ENCODE data around the gene HDAC9. TPM values are rescaled to one million over a fixed set of nuclear protein-coding genes. Genes with fewer than 3 reads are reported as not detected.

The HDAC9 gene
- total RNA-seq, 1 experiment from 2014 or later: 11.3 TPM

- peaks cover 17% of the 10 kb centered on the region for H3K4me1 Mint-ChIP-seq (ENCODE audit: insufficient read depth, unreplicated experiment)
- TF ChIP-seq, protein P1, sequence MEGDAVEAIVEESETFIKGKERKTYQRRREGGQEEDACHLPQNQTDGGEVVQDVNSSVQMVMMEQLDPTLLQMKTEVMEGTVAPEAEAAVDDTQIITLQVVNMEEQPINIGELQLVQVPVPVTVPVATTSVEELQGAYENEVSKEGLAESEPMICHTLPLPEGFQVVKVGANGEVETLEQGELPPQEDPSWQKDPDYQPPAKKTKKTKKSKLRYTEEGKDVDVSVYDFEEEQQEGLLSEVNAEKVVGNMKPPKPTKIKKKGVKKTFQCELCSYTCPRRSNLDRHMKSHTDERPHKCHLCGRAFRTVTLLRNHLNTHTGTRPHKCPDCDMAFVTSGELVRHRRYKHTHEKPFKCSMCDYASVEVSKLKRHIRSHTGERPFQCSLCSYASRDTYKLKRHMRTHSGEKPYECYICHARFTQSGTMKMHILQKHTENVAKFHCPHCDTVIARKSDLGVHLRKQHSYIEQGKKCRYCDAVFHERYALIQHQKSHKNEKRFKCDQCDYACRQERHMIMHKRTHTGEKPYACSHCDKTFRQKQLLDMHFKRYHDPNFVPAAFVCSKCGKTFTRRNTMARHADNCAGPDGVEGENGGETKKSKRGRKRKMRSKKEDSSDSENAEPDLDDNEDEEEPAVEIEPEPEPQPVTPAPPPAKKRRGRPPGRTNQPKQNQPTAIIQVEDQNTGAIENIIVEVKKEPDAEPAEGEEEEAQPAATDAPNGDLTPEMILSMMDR (IDR thresholded peaks at IDR 0.05; ENCODE audit: unreplicated experiment): no peak
- ChIA-PET POLR2A (interaction anchor here (0.5 kb wide), 1 partner anchor 561 kb away, joined by 3 read pairs; no protein-coding TSS in a partner anchor), CTCF (interaction anchor here (0.6 to 1.4 kb wide), 4 partner anchors 9 to 203 kb away, joined by 3 to 4 read pairs (median 3); no protein-coding TSS in a partner anchor)
- no peaks in the 10 kb centered on the region for H3K27me3 Mint-ChIP-seq (ENCODE audit: insufficient read depth, unreplicated experiment)
- peaks cover 6% of the 10 kb centered on the region for H3K36me3 Mint-ChIP-seq (ENCODE audit: insufficient read depth, unreplicated experiment)
- H3K27ac Mint-ChIP-seq (ENCODE audit: low read depth, unreplicated experiment): no peak overlapping the region
- no peaks in the 10 kb centered on the region for H3K9me3 Mint-ChIP-seq (ENCODE audit: unreplicated experiment)
- DNase-seq (ENCODE audit: unreplicated experiment): no peak
- intact Hi-C loops (cut with micrococcal nuclease): no loop called here
- no peak overlapping the region for H3K4me3 Mint-ChIP-seq (ENCODE audit: unreplicated experiment)
- no TSS peak for BruUV-seq (replicated peaks)
These were observed 64.2 kb downstream of the HDAC9 start for GRCh38 chr7:18559756-18560155.

DNA sequence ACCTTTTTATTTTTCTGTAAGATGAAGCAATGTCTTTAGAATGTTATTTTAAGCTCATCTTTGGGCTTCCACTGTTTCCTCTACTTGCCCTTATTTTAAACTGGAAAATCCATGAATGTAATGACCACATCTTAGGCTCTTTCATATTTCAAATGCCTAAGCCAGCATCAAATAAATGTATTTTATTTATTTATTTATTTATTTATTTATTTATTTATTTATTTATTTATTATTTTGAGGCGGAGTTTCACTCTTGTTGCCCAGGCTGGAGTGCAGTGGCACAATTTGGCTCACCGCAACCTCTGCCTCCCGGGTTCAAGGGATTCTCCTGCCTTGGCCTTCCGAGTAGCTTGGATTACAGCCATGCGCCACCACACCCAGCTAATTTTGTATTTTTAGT is 69.2 kb downstream of the HDAC9 start:
- no TSS peak for BruUV-seq (replicated peaks)
- Mint-ChIP-seq H3K9me3 (ENCODE audit: unreplicated experiment) (no peaks in the 10 kb centered on the region), H3K4me3 (ENCODE audit: unreplicated experiment) (no peak overlapping the region), H3K27ac (ENCODE audit: low read depth, unreplicated experiment) (no peak overlapping the region), H3K4me1 (ENCODE audit: insufficient read depth, unreplicated experiment) (no peaks in the 10 kb centered on the region), H3K27me3 (ENCODE audit: insufficient read depth, unreplicated experiment) (no peaks in the 10 kb centered on the region), H3K36me3 (ENCODE audit: insufficient read depth, unreplicated experiment) (peaks cover 6% of the 10 kb centered on the region)
- DNase-seq (ENCODE audit: unreplicated experiment): no peak
- TF ChIP-seq, protein P1 (IDR thresholded peaks at IDR 0.05; ENCODE audit: unreplicated experiment): no peak
- intact Hi-C loops (cut with micrococcal nuclease): no loop called here
- ChIA-PET CTCF (interaction anchor here (0.6 to 14.8 kb wide), 5 partner anchors 208 to 1137 kb away, joined by 3 to 291 read pairs (median 4); no protein-coding TSS in a partner anchor), POLR2A (interaction anchor here (0.6 to 0.7 kb wide), 3 partner anchors 32 to 631 kb away, joined by 3 to 4 read pairs (median 4); no protein-coding TSS in a partner anchor)

GRCh38 chr7:18565337-18565736 is 69.8 kb downstream of the HDAC9 start:
- Mint-ChIP-seq H3K27me3 (ENCODE audit: insufficient read depth, unreplicated experiment) (no peaks in the 10 kb centered on the region), H3K4me3 (ENCODE audit: unreplicated experiment) (no peak overlapping the region), H3K4me1 (ENCODE audit: insufficient read depth, unreplicated experiment) (no peaks in the 10 kb centered on the region), H3K27ac (ENCODE audit: low read depth, unreplicated experiment) (no peak overlapping the region), H3K36me3 (ENCODE audit: insufficient read depth, unreplicated experiment) (peaks cover 6% of the 10 kb centered on the region), H3K9me3 (ENCODE audit: unreplicated experiment) (no peaks in the 10 kb centered on the region)
- intact Hi-C loops (cut with micrococcal nuclease): no loop called here
- no peak for DNase-seq (ENCODE audit: unreplicated experiment)
- CTCF ChIA-PET: interaction anchor here (1.1 to 14.8 kb wide), 3 partner anchors 204 to 220 kb away, joined by 4 to 291 read pairs (median 4); no protein-coding TSS in a partner anchor
- POLR2A ChIA-PET: no interaction called here
- BruUV-seq (replicated peaks): no TSS peak
- TF ChIP-seq, protein P1 (IDR thresholded peaks at IDR 0.05; ENCODE audit: unreplicated experiment): no peak

GRCh38 chr7:18566205-18566604 is 70.7 kb downstream of the HDAC9 start:
- H3K27ac Mint-ChIP-seq (ENCODE audit: low read depth, unreplicated experiment): no peak overlapping the region
- no peak for DNase-seq (ENCODE audit: unreplicated experiment)
- intact Hi-C loops (cut with micrococcal nuclease): no loop called here
- ChIA-PET CTCF (interaction anchor here (1.1 to 14.8 kb wide), 4 partner anchors 10 to 221 kb away, joined by 3 to 291 read pairs (median 4); no protein-coding TSS in a partner anchor), POLR2A (interaction anchor here (1.0 to 2.3 kb wide), 4 partner anchors 15 to 216 kb away, joined by 3 to 13 read pairs (median 4); no protein-coding TSS in a partner anchor)
- H3K36me3 Mint-ChIP-seq (ENCODE audit: insufficient read depth, unreplicated experiment): peaks cover 6% of the 10 kb centered on the region
- H3K4me1 Mint-ChIP-seq (ENCODE audit: insufficient read depth, unreplicated experiment): no peaks in the 10 kb centered on the region
- no TSS peak for BruUV-seq (replicated peaks)
- TF ChIP-seq, protein P1 (IDR thresholded peaks at IDR 0.05; ENCODE audit: unreplicated experiment): no peak
- no peaks in the 10 kb centered on the region for H3K27me3 Mint-ChIP-seq (ENCODE audit: insufficient read depth, unreplicated experiment)
- H3K4me3 Mint-ChIP-seq (ENCODE audit: unreplicated experiment): no peak overlapping the region
- no peaks in the 10 kb centered on the region for H3K9me3 Mint-ChIP-seq (ENCODE audit: unreplicated experiment)

Measured in MCF 10A (cell line).